ENCODE measurements around the gene ACO1. TPM values are rescaled to one million over a fixed set of nuclear protein-coding genes. Genes with fewer than 3 reads are reported as not detected.

The ACO1 gene
- total RNA-seq, 1 experiment from 2014 or later: 36.2 TPM

DNA sequence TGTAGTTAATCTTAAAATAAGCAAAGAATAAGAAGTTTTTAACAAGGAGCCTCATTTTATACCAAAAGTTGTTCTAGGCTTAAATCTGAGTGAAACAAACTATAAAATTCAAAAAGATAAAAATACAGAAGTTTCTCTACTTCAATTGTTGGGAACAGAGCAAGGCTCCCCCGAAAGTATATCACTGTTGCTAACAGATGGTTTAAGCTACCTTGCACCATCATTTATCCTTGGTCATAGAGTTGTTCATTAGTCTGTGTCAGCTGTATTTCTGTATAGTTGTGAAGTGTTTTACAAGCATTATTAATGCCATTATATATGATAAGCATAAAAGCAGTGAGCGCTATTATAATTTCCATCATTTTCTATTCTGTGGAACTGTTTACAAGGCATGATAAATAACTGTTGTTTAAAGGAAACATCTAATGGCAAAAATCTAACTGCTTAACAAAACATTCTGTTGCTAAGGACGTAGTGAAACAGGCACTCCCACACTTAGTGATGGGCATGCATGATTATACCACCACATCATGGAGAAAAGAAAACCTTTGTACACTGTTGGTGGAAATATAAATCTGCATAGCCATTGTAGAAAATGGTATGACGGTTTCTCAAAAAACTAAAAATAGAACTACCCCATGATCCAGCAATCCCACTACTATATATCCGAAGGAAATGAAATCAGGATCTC lies 23.3 kb upstream of the ACO1 start:
- Histone ChIP-seq H3K4me3 (replicated peaks in 1 of 2; ENCODE audit: low read depth in 1 of 2, low read length in 2 of 2) (no peak overlapping the region), H3K9me2 (ENCODE audit: insufficient read depth) (no peaks in the 10 kb centered on the region), H2AFZ (ENCODE audit: low read depth, low read length, poor library complexity, severe bottlenecking) (no peak overlapping the region), H3K4me1 (ENCODE audit: control insufficient read depth in 1 of 2, insufficient read depth in 2 of 2, low read length in 2 of 2) (no peaks in the 10 kb centered on the region), H3K27ac (ENCODE audit: low read depth, low read length) (no peak overlapping the region), H3K79me2 (ENCODE audit: insufficient read depth, low read length) (no peaks in the 10 kb centered on the region), H4K20me1 (ENCODE audit: insufficient read depth) (no peaks in the 10 kb centered on the region), H3K27me3 (ENCODE audit: insufficient read depth, low read length) (no peaks in the 10 kb centered on the region), H3K36me3 (ENCODE audit: control insufficient read depth in 1 of 2, insufficient read depth in 2 of 2, low read length in 2 of 2) (no peaks in the 10 kb centered on the region), H3K4me2 (ENCODE audit: low read length) (no peak overlapping the region), H3K9me3 (ENCODE audit: control insufficient read depth in 1 of 2, insufficient read depth in 1 of 2, low read depth in 1 of 2, low read length in 2 of 2) (no peaks in the 10 kb centered on the region), H3K9ac (ENCODE audit: low read length) (no peak overlapping the region)
- no peak for ATAC-seq
- DNase-seq (ENCODE audit: low read depth, low spot score): no peak
- intact Hi-C loops (cut with micrococcal nuclease): no loop called here
- ChIA-PET RAD21 (ENCODE audit: low non-redundant PET in 1 of 2, low total read pairs in 2 of 2, uncharacterized antibody in 2 of 2, unreplicated experiment in 2 of 2) (no interaction called here), POLR2A (no interaction called here), CTCF (no interaction called here)
- no TSS peak for BruUV-seq (replicated peaks)
- no peak for TF ChIP-seq POLR2AphosphoS5 (IDR thresholded peaks at IDR 0.05; ENCODE audit: low read depth, low read length)
- no peak for TF ChIP-seq EZH2phosphoT487 (IDR thresholded peaks at IDR 0.05; ENCODE audit: borderline replicate concordance)
- no peak for TF ChIP-seq SRF (IDR thresholded peaks at IDR 0.05; ENCODE audit: low read depth)
- TF ChIP-seq SP1 (IDR thresholded peaks at IDR 0.05; ENCODE audit: low read depth): no peak
- TF ChIP-seq TCF7L2 (IDR thresholded peaks at IDR 0.05; ENCODE audit: borderline replicate concordance, extremely low read depth, insufficient read depth, insufficient read length): no peak
- TF ChIP-seq CEBPB (IDR thresholded peaks at IDR 0.05; ENCODE audit: low read depth): no peak
- no peak for TF ChIP-seq CBX3 (IDR thresholded peaks at IDR 0.05; ENCODE audit: low read depth)
- no peak for TF ChIP-seq POLR2A (IDR thresholded peaks at IDR 0.05; ENCODE audit: borderline replicate concordance, extremely low read depth, insufficient read depth, insufficient read length)
- TF ChIP-seq, protein P1, sequence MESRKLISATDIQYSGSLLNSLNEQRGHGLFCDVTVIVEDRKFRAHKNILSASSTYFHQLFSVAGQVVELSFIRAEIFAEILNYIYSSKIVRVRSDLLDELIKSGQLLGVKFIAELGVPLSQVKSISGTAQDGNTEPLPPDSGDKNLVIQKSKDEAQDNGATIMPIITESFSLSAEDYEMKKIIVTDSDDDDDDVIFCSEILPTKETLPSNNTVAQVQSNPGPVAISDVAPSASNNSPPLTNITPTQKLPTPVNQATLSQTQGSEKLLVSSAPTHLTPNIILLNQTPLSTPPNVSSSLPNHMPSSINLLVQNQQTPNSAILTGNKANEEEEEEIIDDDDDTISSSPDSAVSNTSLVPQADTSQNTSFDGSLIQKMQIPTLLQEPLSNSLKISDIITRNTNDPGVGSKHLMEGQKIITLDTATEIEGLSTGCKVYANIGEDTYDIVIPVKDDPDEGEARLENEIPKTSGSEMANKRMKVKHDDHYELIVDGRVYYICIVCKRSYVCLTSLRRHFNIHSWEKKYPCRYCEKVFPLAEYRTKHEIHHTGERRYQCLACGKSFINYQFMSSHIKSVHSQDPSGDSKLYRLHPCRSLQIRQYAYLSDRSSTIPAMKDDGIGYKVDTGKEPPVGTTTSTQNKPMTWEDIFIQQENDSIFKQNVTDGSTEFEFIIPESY (IDR thresholded peaks at IDR 0.05; ENCODE audit: extremely low read depth, insufficient replicate concordance, low read length): no peak
- TF ChIP-seq ELF1 (IDR thresholded peaks at IDR 0.05; ENCODE audit: borderline replicate concordance, low read depth): no peak
- no peak for TF ChIP-seq RAD21 (IDR thresholded peaks at IDR 0.05; ENCODE audit: low read depth)
